Endothelial cell of hepatic sinusoid (primary cell): ENCODE measurements around the gene KRTAP13-3.

Experiments used
- in situ Hi-C: cut with HindIII; loops from 2 replicates; pipeline ENCODE4 v1.10.0; 2017; ENCODE audit warnings: low sequenced_read_pairs

Gene KRTAP13-3

GRCh38 chr21:30425826-30426225 is at the start of gene KRTAP13-3:
TSS of gene KRTAP13-3 (minus strand) at chr21:30425926. CDS start at chr21:30425912, 14 bp downstream.
- in situ Hi-C loops: no loop called here

GRCh38 chr21:30468900-30469714 is 43.4 kb upstream of the KRTAP13-3 start:
- in situ Hi-C loops: no loop called here

- in situ Hi-C loops: no loop called here
Observed at GRCh38 chr21:30463713-30464112, 38.0 kb upstream of the KRTAP13-3 start.

- in situ Hi-C loops: no loop called here
Observed at GRCh38 chr21:30448514-30448913, 22.8 kb upstream of the KRTAP13-3 start.

- in situ Hi-C loops: no loop called here
Observed at GRCh38 chr21:30447056-30447455, 21.3 kb upstream of the KRTAP13-3 start.

GRCh38 chr21:30444204-30444603 is 18.5 kb upstream of the KRTAP13-3 start:
- in situ Hi-C loops: no loop called here

GRCh38 chr21:30443226-30443625 is 17.5 kb upstream of the KRTAP13-3 start:
- in situ Hi-C loops: no loop called here

- in situ Hi-C loops: no loop called here
Observed at GRCh38 chr21:30439975-30440374, 14.2 kb upstream of the KRTAP13-3 start, which contains the start of gene KRTAP15-1. TSS of gene KRTAP15-1 (plus strand) at chr21:30440275. CDS start at chr21:30440328, 53 bp downstream.

- in situ Hi-C loops: no loop called here
Observed at GRCh38 chr21:30437010-30437565, 11.4 kb upstream of the KRTAP13-3 start.

- in situ Hi-C loops: no loop called here
Observed at GRCh38 chr21:30434033-30434631, 8.4 kb upstream of the KRTAP13-3 start.

- in situ Hi-C loops: no loop called here
Observed at GRCh38 chr21:30430170-30430655, 4.5 kb upstream of the KRTAP13-3 start, which contains the start of gene KRTAP13-4. TSS of gene KRTAP13-4 (plus strand) at chr21:30430220. CDS start at chr21:30430276, 56 bp downstream.

GRCh38 chr21:30426731-30427130 is 1.0 kb upstream of the KRTAP13-3 start:
- in situ Hi-C loops: no loop called here

GRCh38 chr21:30415993-30416392 is 9.7 kb downstream of the KRTAP13-3 start:
- in situ Hi-C loops: no loop called here

- in situ Hi-C loops: no loop called here
Observed at GRCh38 chr21:30408782-30409494, 16.8 kb downstream of the KRTAP13-3 start.

GRCh38 chr21:30395731-30396130 is 30.0 kb downstream of the KRTAP13-3 start, which contains the start of gene KRTAP13-1:
TSS of gene KRTAP13-1 (plus strand) at chr21:30396031. CDS start at chr21:30396087, 56 bp downstream.
- in situ Hi-C loops: no loop called here

- in situ Hi-C loops: no loop called here
Observed at GRCh38 chr21:30391492-30392025, 34.2 kb downstream of the KRTAP13-3 start.

- in situ Hi-C loops: no loop called here
Observed at GRCh38 chr21:30382201-30382600, 43.5 kb downstream of the KRTAP13-3 start.
